K562 (cell line): ENCODE measurements around the gene COMP.

Source experiments
- ATF7 ChIP-seq: fragments of 450-650 bp; IDR thresholded peaks from 2 replicates; pipeline ENCODE4 v1.7.1; 2014; ENCODE audit warnings: mild to moderate bottlenecking, moderate library complexity
- BRD4 ChIP-seq: fragments of 200-600 bp; sonication (generic); IDR thresholded peaks from 2 replicates; pipeline ENCODE4 v1.6.1; 2017; ENCODE audit warnings: inconsistent platforms
- CHD2 ChIP-seq: IDR thresholded peaks from 2 replicates; pipeline ENCODE4 v1.6.1; 2011; ENCODE audit warnings: low read depth, low read length
- FOSL1 ChIP-seq: fragments of 200-800 bp; sonication (Bioruptor generic); conservative IDR thresholded peaks from 2 replicates; pipeline ENCODE4 v1.6.1; 2016; ENCODE audit warnings: missing genetic modification characterization, missing compliant biosample characterization
- FOXM1 ChIP-seq, 2 experiments: fragments of 450-650 bp in 1 of 2; sonication (generic) in 1 of 2; formaldehyde crosslinking in 1 of 2; IDR thresholded peaks; 2 replicates each; pipeline versions ENCODE4 v1.6.1 to v1.9.0; 2017 to 2022; ENCODE audit warnings: low read depth in 2 of 2, mild to moderate bottlenecking in 2 of 2, missing genetic modification reagents in 1 of 2, moderate library complexity in 1 of 2
- POLR2AphosphoS5 ChIP-seq: IDR thresholded peaks from 2 replicates; pipeline ENCODE4 v1.6.1; 2011; ENCODE audit warnings: mild to moderate bottlenecking, low read depth, low read length, moderate library complexity; ENCODE audit not compliant: control insufficient read depth, insufficient read depth
- SREBF2 ChIP-seq: sonication (generic); formaldehyde crosslinking; IDR thresholded peaks from 2 replicates; pipeline ENCODE4 v1.4.0; 2020; ENCODE audit warnings: mild to moderate bottlenecking, missing genetic modification reagents
- ZFX ChIP-seq: sonication (generic); formaldehyde crosslinking; IDR thresholded peaks from 2 replicates; pipeline ENCODE4 v1.8.0; 2022; ENCODE audit warnings: mild to moderate bottlenecking, missing genetic modification reagents, moderate library complexity

GRCh38 chr19:18828786-18829185 is 37.7 kb upstream of the COMP start:
- TF ChIP-seq FOSL1 (tag) (no peak), BRD4 (no peak), CHD2 (no peak), POLR2AphosphoS5 (no peak), SREBF2 (CRISPR knock-in tag) (no peak), ATF7 (no peak), ZFX (CRISPR knock-in tag) (no peak), FOXM1 (IDR thresholded peaks at IDR 0.05; ENCODE audit: low read depth) (no peak), FOXM1 (CRISPR knock-in tag; IDR thresholded peaks at IDR 0.05; ENCODE audit: low read depth) (no peak)
